Fibroblast of pulmonary artery (primary cell): ENCODE measurements around the gene BCL2L13.

Experiments
- DNase-seq: peaks from one replicate; pipeline ENCODE4 v3.0.0-alpha.2; 2010; ENCODE audit warnings: low read depth
- H3K4me3 ChIP-seq: replicated peaks from 2 replicates; pipeline ENCODE4 v1.5.1; 2011; ENCODE audit warnings: low read depth, mild to moderate bottlenecking, control low read depth, low read length, moderate library complexity
- TF ChIP-seq, protein P1 (sequence below): IDR thresholded peaks from 2 replicates; pipeline ENCODE4 v1.5.1; 2011; ENCODE audit warnings: mild to moderate bottlenecking, control low read depth, low read length, inconsistent platforms; ENCODE audit errors: missing control alignments

BCL2L13 gene, protein sequence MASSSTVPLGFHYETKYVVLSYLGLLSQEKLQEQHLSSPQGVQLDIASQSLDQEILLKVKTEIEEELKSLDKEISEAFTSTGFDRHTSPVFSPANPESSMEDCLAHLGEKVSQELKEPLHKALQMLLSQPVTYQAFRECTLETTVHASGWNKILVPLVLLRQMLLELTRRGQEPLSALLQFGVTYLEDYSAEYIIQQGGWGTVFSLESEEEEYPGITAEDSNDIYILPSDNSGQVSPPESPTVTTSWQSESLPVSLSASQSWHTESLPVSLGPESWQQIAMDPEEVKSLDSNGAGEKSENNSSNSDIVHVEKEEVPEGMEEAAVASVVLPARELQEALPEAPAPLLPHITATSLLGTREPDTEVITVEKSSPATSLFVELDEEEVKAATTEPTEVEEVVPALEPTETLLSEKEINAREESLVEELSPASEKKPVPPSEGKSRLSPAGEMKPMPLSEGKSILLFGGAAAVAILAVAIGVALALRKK

DNA sequence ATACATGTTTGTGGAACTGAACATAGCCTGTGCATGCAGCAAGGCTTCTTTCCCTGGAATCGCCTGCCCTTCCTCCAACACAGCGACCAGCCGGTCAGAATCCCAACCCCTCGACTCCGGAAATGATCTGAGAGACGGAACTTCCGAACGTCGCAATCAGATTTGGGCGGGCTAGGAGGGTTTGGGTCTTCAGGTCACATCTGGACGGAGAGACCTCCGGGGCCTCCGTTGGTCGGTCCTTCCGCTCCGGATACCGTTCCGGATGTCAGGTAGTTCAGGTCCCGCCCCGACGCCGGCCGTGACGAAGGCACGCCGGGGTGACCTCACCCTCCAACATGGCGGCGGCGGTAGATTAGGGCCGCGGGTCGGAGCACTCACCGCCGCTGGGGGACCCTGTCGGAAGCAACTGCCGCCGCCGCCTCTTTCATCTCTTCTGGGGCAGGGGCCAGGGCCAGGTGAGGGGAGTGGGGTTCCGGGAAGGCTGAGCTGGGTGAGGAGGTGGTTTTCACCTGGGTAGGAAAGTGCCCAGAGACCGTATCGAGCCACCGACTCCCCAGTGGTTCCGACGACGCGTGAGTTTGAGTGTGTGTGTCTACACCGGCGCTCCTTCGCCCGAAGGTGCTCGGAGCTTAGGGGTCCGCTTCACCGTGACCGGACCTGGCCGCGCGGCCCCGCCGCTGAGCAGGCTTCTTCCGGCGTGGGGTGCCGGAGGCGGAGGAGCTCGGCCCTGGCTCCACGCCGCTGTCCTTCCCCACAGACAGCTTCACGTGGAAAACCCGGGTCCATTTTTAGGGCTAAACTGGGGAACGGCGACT, at the start of gene BCL2L13:
Gene BCL2L13, plus strand, starts transcription at position 326 of the 815 bp plus-strand sequence. CDS start 16,955 bp downstream, outside the sequence.
- TF ChIP-seq, protein P1, sequence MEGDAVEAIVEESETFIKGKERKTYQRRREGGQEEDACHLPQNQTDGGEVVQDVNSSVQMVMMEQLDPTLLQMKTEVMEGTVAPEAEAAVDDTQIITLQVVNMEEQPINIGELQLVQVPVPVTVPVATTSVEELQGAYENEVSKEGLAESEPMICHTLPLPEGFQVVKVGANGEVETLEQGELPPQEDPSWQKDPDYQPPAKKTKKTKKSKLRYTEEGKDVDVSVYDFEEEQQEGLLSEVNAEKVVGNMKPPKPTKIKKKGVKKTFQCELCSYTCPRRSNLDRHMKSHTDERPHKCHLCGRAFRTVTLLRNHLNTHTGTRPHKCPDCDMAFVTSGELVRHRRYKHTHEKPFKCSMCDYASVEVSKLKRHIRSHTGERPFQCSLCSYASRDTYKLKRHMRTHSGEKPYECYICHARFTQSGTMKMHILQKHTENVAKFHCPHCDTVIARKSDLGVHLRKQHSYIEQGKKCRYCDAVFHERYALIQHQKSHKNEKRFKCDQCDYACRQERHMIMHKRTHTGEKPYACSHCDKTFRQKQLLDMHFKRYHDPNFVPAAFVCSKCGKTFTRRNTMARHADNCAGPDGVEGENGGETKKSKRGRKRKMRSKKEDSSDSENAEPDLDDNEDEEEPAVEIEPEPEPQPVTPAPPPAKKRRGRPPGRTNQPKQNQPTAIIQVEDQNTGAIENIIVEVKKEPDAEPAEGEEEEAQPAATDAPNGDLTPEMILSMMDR: no peak
- peak; percentile 92 for DNase-seq
- peak within 1 kb of the TSS; percentile 96 for H3K4me3 ChIP-seq

DNA sequence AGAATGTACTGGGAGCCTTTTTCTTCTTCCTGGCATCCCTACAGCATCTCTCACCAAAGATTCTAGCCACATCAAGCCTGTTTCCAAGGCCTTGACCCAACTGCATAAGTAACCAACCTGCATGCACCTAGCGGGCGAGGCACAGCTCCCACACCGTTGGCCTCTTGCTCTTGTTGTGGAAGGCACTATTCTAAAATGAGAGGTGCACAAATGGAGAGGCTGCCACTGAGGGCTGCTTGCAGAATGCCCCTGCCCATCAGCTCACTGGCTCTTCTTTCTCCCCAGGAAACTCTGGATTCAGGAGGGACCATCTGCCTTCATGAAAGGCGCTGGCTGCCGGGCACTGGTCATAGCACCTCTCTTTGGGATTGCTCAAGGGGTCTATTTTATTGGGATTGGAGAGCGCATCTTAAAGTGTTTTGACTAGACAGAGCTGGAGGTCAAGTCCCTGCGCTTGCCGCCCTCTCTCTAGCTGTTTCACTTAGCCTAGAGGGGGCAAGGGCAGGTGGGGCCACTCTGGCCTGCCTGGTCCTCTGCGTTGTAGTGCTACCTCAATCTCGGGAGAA, 48.7 kb upstream of the BCL2L13 start:
- DNase-seq: no peak
- no peak overlapping the region for H3K4me3 ChIP-seq
- TF ChIP-seq, protein P1: no peak

DNA sequence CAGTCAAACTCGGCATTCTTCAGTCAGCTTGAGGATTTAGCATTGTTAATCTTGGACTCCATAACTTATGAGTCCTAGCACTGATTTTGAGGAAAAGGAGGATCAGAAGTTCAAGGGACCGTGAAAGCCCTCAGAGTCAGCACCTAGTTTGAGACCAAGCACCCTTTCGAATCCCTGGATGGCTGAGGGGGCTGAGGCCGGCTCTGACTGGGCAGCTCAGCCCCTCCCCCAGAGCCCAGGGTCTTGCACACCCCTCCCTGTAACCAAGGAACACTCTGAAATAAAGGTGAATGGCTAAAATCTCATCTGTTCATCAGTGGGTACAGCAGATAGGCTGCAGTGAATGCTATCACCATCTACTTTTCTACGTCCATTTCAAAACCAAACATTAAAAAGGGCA, 48.0 kb upstream of the BCL2L13 start:
- no peak overlapping the region for H3K4me3 ChIP-seq
- no peak for DNase-seq
- TF ChIP-seq, protein P1: no peak

DNA sequence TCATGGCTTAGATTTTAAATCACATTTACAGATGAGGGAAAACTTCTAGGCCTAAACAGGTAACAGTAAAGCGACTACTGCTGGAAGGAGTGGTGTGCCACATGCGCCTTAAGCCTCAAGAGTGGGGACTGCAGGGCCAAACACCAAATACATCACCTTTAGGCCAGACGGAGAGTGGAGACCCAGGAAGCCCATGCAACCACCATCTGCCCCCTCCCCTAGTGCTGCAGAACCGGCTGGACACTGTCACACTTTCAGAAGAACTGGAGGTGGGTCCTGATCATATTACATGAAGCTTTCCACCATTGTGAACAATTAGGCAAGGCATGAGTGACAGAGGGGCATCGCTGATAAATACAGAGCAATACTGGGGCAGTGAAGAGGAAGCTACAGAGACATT, 46.4 kb upstream of the BCL2L13 start:
- TF ChIP-seq, protein P1: no peak
- no peak for DNase-seq
- no peak overlapping the region for H3K4me3 ChIP-seq

DNA sequence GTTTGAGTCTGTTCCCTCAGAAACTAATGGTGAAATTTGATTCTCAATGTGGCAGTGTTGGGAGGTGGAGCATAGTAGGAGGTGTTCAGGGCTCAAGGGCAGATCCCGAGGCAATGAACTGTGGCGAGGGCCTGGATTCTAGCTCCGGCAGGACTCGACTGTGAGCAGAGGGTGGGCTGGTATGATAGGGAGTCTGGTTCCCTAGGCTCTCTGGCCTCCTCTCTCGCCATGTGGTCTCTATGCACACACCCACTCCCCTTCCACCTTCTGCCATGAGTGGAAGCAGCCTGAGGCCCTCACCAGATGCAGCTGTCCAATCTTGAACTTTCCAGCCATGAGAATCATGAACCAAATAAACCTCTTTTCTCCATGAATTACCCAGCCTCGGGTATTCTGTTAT, 42.3 kb upstream of the BCL2L13 start:
- H3K4me3 ChIP-seq: no peak overlapping the region
- DNase-seq: no peak
- TF ChIP-seq, protein P1: no peak

DNA sequence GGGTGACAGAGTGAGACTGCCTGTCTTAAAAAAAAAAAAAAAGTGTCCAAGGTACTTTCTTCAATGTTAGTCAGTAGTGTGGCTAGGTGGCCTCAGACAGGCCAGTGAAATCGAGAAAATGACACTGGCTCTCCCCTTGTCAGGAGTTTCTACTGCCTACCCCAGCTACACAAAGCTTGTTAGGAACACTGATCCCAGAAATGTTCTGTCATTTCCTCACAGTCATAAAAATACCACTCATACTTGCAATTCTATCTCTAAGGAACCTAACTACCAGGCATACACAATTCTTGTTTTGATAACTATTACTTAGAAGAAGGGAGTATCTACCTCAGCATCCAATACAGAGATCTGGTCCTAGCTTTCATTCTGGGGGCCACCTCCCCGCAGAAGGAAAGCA, 41.3 kb upstream of the BCL2L13 start:
- H3K4me3 ChIP-seq: no peak overlapping the region
- DNase-seq: no peak
- TF ChIP-seq, protein P1: no peak
